Anterior cingulate cortex (tissue), 58 donors: ENCODE results near the gene SFMBT2.
"Not testable (repeated sequence)": the region's sequence is repeated elsewhere in the genome, so short reads cannot be mapped to it uniquely, and the experiment has no call there.

Experiments
- DNase-seq, 58 donors: peaks; one replicate each; lab custom pipeline; 2025; lab: John Stamatoyannopoulos, UW

Gene SFMBT2

GRCh38 chr10:7337431-7338171, 73.2 kb downstream of the SFMBT2 start:
- DNase-seq = peak in 7 of 58 donors; percentile 5 to 48 (median 20)

- DNase-seq = no peak
Measured at GRCh38 chr10:7335977-7336376, 74.9 kb downstream of the SFMBT2 start.

GRCh38 chr10:7334642-7334964, 76.2 kb downstream of the SFMBT2 start:
- no peak for DNase-seq

GRCh38 chr10:7333961-7334641, 76.7 kb downstream of the SFMBT2 start:
- no peak for DNase-seq

DNA sequence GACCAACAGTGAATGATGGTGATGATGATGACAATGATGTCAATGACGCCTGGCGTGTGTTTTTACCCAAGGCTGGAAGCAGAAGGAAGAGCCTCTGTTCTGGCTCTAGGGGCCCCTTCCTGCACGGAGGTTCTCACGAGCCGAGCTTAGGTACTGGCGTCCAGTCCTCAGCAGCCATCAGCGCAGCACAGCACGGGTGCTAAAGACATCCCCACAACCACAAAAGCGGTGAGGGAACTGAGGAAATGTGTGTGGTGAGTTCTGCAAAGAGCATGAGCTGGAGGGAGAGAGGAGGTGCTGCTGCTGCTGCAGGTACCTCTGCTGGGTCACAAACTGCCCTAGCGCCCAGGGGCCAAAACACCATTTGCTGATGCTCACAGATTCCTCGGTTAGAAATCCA, 81.6 kb downstream of the SFMBT2 start:
- DNase-seq = no peak

DNA sequence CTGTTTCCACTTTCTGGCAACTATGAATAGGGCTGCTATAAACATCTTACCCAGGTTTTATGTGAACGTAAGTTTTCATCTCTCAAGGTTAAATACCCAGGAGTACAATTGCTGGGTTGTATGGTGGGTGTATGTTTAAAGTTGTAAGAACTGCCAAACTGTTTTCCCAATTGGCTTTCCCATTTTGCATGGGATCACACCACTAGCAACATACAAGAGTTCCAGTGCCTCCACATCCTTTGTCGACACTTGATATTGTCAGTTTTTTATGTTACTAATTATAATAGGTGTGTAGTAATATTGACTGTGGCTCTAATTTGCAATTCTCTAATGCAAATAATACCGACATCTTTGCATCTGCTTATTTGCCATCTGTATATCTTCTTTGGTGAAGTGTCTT, 82.9 kb downstream of the SFMBT2 start:
- DNase-seq = no peak

GRCh38 chr10:7322623-7323022, 88.2 kb downstream of the SFMBT2 start:
- DNase-seq = no peak

DNA sequence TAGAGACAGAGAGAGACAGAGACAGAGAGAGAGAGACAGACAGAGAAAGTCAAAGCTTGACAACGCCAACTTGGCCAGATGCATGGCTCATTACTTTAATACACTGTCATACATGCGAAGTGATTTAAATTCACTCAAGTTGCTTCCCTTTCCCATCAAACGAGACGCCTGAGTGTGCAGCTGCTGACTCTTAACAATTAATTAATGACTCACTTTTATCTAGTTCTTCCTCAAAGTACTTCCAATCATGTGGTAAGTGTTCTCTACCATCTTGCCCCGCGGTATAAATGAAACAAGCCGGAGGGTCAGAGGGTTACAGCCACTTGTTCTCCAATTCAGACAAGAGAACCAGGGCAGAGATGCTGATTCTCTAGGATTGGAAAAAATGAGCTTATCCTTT, 90.8 kb downstream of the SFMBT2 start:
- no peak for DNase-seq

DNA sequence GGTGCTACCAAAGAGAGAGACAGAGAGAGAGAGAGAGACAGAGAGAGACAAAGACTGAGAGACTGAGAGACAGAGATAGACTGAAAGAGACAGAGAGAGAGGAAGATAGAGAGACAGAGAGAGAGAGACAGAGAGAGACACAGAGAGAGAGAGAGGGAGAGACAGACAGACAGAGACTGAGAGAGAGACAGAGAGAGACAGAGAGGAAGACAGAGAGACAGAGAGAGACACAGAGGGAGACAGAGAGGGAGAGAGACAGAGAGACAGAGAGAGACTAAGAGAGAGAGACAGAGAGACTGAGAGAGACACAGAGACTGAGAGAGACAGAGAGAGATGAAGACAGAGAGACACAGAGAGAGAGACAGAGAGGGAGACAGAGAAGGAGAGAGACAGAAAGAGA, 91.2 kb downstream of the SFMBT2 start:
- DNase-seq = no peak

- DNase-seq = peak in 24 of 58 donors; percentile 16 to 66 (median 32)
Measured at GRCh38 chr10:7318836-7319235, 92.0 kb downstream of the SFMBT2 start.

DNA sequence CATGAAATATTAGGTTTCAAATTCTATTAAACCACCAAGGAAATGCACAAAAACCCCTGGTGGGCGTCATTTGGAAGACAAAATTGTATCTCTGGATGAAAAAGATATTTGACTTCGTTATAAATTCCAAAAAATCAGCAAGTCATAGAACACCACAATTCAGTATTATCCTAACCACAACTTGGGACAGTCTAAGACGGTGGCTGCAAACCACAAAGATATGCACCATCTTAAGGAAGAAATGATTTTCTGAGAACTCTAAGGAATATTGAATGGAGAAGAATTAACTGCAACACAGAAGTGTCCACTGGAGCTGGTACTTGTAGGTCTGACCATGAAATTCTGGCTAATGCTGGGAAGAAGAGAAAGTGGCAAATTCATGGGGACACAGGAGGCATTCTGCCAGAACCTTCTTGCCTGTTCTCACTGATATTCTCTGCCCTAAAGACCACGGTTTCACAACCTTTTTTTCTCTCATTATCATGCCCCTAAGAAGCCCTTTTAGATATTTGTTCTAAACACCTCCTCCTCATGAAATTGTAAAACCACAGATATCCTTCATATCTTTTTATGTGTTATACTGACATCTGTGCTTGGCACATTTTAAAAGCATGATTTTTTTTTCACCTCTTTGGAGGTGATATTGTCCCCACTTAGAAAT, 92.9 kb downstream of the SFMBT2 start:
- DNase-seq = no peak

GRCh38 chr10:7316839-7317238, 94.0 kb downstream of the SFMBT2 start:
- DNase-seq = no peak

- no peak for DNase-seq
Measured at GRCh38 chr10:7315906-7316305, 94.9 kb downstream of the SFMBT2 start.

DNA sequence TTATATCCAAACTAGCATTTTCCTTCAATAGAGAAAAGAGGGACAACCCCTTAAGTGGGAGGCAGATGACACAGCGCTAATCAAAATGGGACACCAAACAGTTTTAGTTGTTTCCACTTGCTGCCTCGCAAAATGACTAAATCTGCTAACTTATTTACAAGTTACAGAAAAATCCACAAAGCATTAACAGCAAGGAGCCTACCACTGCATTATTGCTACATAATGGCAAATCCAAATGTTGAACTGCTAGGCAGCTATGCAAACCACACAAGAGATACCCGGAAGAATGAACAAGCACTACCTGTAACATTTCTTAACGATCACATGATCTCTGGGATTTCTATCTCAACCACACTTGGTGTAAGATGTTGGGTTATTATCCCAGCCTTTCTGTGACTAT, 96.7 kb downstream of the SFMBT2 start:
- DNase-seq = no peak

DNA sequence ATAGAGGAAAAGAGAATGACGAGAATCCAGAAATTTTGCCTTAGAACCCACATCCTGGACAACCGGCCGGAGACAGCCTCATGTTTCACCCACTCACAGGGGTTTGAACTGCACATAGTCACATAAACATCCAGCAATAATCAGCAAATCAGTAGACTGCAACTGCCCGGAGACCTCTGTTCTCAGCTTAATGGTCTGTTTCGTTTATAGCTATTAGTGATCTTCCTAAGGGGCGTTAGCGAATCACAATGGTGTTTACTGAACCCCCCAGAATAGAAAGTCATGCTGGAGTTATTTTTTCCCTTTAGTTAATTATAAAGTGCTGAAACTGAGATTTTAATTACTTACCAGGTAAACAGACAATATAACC, 98.4 kb downstream of the SFMBT2 start:
- no peak for DNase-seq

DNA sequence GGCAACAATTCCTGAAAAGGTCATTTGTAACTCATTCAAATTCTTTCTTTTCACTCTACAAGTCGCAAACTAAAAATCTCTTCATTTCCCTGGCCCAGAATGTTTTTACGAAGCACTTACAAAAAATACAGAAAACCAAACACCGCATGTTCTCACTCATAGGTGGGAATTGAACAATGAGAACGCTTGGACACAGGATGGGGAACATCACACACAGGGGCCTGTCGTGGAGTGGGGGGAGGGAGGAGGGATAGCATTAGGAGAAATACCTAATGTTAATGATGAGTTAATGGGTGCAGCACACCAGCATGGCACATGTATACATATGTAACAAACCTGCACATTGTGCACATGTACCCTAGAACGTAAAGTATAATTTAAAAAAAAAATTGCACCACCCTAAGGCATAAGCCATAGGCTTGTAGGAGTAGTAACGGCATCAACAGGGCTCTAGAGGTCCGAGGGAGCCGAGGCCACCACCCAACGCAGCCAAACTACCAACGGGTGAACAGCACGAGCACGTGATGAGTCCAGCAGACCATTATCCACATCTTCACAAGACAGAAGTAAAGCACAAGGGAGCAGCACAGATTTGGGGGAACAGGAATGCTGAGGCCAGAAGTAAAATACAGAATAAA, 98.9 kb downstream of the SFMBT2 start:
- DNase-seq = not testable (repeated sequence)

DNA sequence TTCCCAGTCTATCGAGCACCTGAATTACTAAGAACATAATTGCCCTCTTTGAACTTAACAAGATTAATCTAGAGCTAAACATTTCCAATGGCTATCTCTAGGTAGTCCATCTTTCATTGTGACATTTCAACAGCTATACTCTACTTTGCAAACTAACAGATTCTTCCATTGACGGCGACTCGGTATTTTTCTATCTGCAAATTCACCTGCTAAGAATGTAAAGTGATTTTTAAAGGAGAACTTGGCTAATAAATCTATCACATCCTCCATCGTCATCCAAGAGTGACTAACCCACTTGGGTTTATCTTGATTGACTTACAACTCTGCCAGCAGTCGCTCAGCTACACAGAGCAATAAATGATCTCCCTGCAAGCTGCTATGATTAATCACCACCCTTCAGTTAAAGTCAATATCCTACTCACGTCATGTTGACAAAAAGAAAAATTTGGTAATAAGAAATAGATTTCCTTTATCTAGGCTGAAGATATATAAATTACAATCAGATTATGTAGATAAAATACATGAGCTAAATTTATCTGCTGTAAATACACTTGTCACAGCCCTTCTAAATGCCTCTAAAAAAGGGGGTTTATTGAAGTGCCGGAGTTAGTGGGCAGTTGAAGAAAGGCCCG, 99.5 kb downstream of the SFMBT2 start:
- no peak for DNase-seq

- no peak for DNase-seq
Measured at GRCh38 chr10:7310076-7310475, 100.8 kb downstream of the SFMBT2 start.

GRCh38 chr10:7308826-7309225, 102.0 kb downstream of the SFMBT2 start:
- no peak for DNase-seq

DNA sequence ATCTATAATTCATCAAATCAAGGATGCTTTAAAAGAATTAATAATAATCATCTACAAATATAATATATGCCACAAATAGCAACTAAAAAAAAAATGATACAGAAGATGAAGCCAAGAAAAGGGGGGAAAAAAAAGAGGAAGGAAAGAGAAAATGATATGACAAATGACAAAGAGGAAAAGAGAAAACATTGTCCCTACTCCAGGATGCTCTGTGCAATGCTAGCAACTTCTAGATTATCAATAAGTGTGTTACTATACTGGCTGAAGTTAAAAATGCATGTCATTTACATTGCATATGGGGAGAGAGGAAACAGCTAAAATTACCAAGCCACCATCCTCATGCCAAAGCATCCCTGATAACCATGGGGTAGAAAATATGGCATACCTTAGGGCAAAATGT, 104.2 kb downstream of the SFMBT2 start:
- DNase-seq = no peak

- peak in 6 of 58 donors; percentile 6 to 15 (median 8) for DNase-seq
Measured at GRCh38 chr10:7306147-7306546, 104.7 kb downstream of the SFMBT2 start.
